ENCODE data around the gene KIF22. TPM values are rescaled to one million over a fixed set of nuclear protein-coding genes. Genes with fewer than 3 reads are reported as not detected.

KIF22 gene
- total RNA-seq = 10 to 100 TPM in 1 of 2 donors, 1 to 10 TPM in 1; 7.4 to 13.0 TPM
- polyA plus RNA-seq = 10 to 100 TPM; 10.6 to 41.4 TPM
- long read RNA-seq, donor 1, transcript KIF22-201 (14 exons, 2,113 nt) = major isoform, 21 of 29 reads
- long read RNA-seq, donor 1, partial matches to known transcripts = 2 of 29 reads
- long read RNA-seq, donor 1, other reads (novel, unspliced or antisense) = 6 of 29 reads
- long read RNA-seq, donor 2, transcript KIF22-201 (14 exons, 2,113 nt) = major isoform, 7 of 14 reads
- long read RNA-seq, donor 2, partial matches to known transcripts = 4 of 14 reads
- long read RNA-seq, donor 2, other reads (novel, unspliced or antisense) = 3 of 14 reads

GRCh38 chr16:29790183-29790948 lies at the start of gene KIF22:
Gene KIF22 (plus strand): TSS chr16:29790751. CDS start chr16:29790760, 9 bp downstream.
- Histone ChIP-seq H3K27ac (ENCODE audit: low read depth in 1 of 2, low read length in 2 of 2) (peak within 1 kb of the TSS; percentile 6 to 80), H3K4me3 (ENCODE audit: low read length in 2 of 2) (peak within 1 kb of the TSS; percentile 51 to 77), H3K4me1 (ENCODE audit: control insufficient read depth in 1 of 2, insufficient read depth in 2 of 2, low read length in 2 of 2) (no peaks in the 10 kb centered on the region), H3K27me3 (ENCODE audit: control insufficient read depth in 1 of 2, insufficient read depth in 2 of 2, low read length in 1 of 2) (no peaks in the 10 kb centered on the region), H3K9me3 (ENCODE audit: control insufficient read depth, low read length) (no peaks in the 10 kb centered on the region), H3K36me3 (ENCODE audit: control insufficient read depth in 1 of 2, insufficient read depth in 2 of 2, low read length in 1 of 2) (no peaks in the 10 kb centered on the region)
- 0% methylated on average over 64 to 67 of the region's 67 CpGs for WGBS, 2 donors
- DNase-seq (peak; percentile 99 to 100), ATAC-seq (ENCODE audit: low FRiP score) (peak; percentile 100)
- intact Hi-C loops (cut with DNase I) = no loop called here

GRCh38 chr16:29742683-29743275 lies 47.8 kb upstream of the KIF22 start:
- no peak for DNase-seq
- Histone ChIP-seq H3K4me1 (ENCODE audit: control insufficient read depth in 1 of 2, insufficient read depth in 2 of 2, low read length in 2 of 2) (no peaks in the 10 kb centered on the region), H3K27ac (ENCODE audit: low read depth in 1 of 2, low read length in 2 of 2) (no peak overlapping the region), H3K9me3 (ENCODE audit: control insufficient read depth, low read length) (peaks cover 1% of the 10 kb centered on the region), H3K36me3 (ENCODE audit: control insufficient read depth in 1 of 2, insufficient read depth in 2 of 2, low read length in 1 of 2) (no peaks in the 10 kb centered on the region), H3K4me3 (ENCODE audit: low read length in 2 of 2) (no peak overlapping the region), H3K27me3 (ENCODE audit: control insufficient read depth in 1 of 2, insufficient read depth in 2 of 2, low read length in 1 of 2) (no peaks in the 10 kb centered on the region)
- WGBS, 2 donors = 85 to 88% methylated on average over 7 of the region's 7 CpGs
- no peak for ATAC-seq (ENCODE audit: low FRiP score)
- intact Hi-C loops (cut with DNase I) = no loop called here

- no peak for ATAC-seq (ENCODE audit: low FRiP score)
- no peak for DNase-seq
- H3K9me3 ChIP-seq (ENCODE audit: control insufficient read depth, low read length) = peaks cover 1% of the 10 kb centered on the region
- H3K27ac ChIP-seq (ENCODE audit: low read depth in 1 of 2, low read length in 2 of 2) = no peak overlapping the region
- 83 to 93% methylated on average over 5 of the region's 5 CpGs for WGBS, 2 donors
- no peaks in the 10 kb centered on the region for H3K27me3 ChIP-seq (ENCODE audit: control insufficient read depth in 1 of 2, insufficient read depth in 2 of 2, low read length in 1 of 2)
- H3K4me3 ChIP-seq (ENCODE audit: low read length in 2 of 2) = no peak overlapping the region
- intact Hi-C loops (cut with DNase I) = no loop called here
- H3K4me1 ChIP-seq (ENCODE audit: control insufficient read depth in 1 of 2, insufficient read depth in 2 of 2, low read length in 2 of 2) = no peaks in the 10 kb centered on the region
- no peaks in the 10 kb centered on the region for H3K36me3 ChIP-seq (ENCODE audit: control insufficient read depth in 1 of 2, insufficient read depth in 2 of 2, low read length in 1 of 2)
Observed at GRCh38 chr16:29743475-29743826, 47.1 kb upstream of the KIF22 start.

GRCh38 chr16:29743827-29744531 lies 46.6 kb upstream of the KIF22 start:
- Histone ChIP-seq H3K27ac (ENCODE audit: low read depth in 1 of 2, low read length in 2 of 2) (no peak overlapping the region), H3K4me1 (ENCODE audit: control insufficient read depth in 1 of 2, insufficient read depth in 2 of 2, low read length in 2 of 2) (no peaks in the 10 kb centered on the region), H3K9me3 (ENCODE audit: control insufficient read depth, low read length) (peaks cover 1% of the 10 kb centered on the region), H3K27me3 (ENCODE audit: control insufficient read depth in 1 of 2, insufficient read depth in 2 of 2, low read length in 1 of 2) (no peaks in the 10 kb centered on the region), H3K36me3 (ENCODE audit: control insufficient read depth in 1 of 2, insufficient read depth in 2 of 2, low read length in 1 of 2) (no peaks in the 10 kb centered on the region), H3K4me3 (ENCODE audit: low read length in 2 of 2) (no peak overlapping the region)
- WGBS, 2 donors = 84 to 85% methylated on average over 21 of the region's 21 CpGs
- intact Hi-C loops (cut with DNase I) = no loop called here
- DNase-seq (peak in 1 of 2 donors; percentile 29), ATAC-seq (ENCODE audit: low FRiP score) (peak; percentile 24)

- intact Hi-C loops (cut with DNase I) = loop anchor here in 1 of 2 donors (5.0 kb wide), 1 partner anchor 263 kb away; no protein-coding TSS in a partner anchor
- Histone ChIP-seq H3K4me1 (ENCODE audit: control insufficient read depth in 1 of 2, insufficient read depth in 2 of 2, low read length in 2 of 2) (no peaks in the 10 kb centered on the region), H3K27ac (ENCODE audit: low read depth in 1 of 2, low read length in 2 of 2) (no peak overlapping the region), H3K9me3 (ENCODE audit: control insufficient read depth, low read length) (peaks cover 1% of the 10 kb centered on the region), H3K4me3 (ENCODE audit: low read length in 2 of 2) (no peak overlapping the region), H3K27me3 (ENCODE audit: control insufficient read depth in 1 of 2, insufficient read depth in 2 of 2, low read length in 1 of 2) (no peaks in the 10 kb centered on the region), H3K36me3 (ENCODE audit: control insufficient read depth in 1 of 2, insufficient read depth in 2 of 2, low read length in 1 of 2) (no peaks in the 10 kb centered on the region)
- ATAC-seq (ENCODE audit: low FRiP score) (peak; percentile 37), DNase-seq (peak in 1 of 2 donors; percentile 49)
- 91 to 92% methylated on average over 20 of the region's 20 CpGs for WGBS, 2 donors
Observed at GRCh38 chr16:29744541-29745101, 45.9 kb upstream of the KIF22 start.

- Histone ChIP-seq H3K4me3 (ENCODE audit: low read length in 2 of 2) (no peak overlapping the region), H3K9me3 (ENCODE audit: control insufficient read depth, low read length) (peaks cover 1% of the 10 kb centered on the region), H3K4me1 (ENCODE audit: control insufficient read depth in 1 of 2, insufficient read depth in 2 of 2, low read length in 2 of 2) (no peaks in the 10 kb centered on the region), H3K36me3 (ENCODE audit: control insufficient read depth in 1 of 2, insufficient read depth in 2 of 2, low read length in 1 of 2) (no peaks in the 10 kb centered on the region), H3K27me3 (ENCODE audit: control insufficient read depth in 1 of 2, insufficient read depth in 2 of 2, low read length in 1 of 2) (no peaks in the 10 kb centered on the region), H3K27ac (ENCODE audit: low read depth in 1 of 2, low read length in 2 of 2) (no peak overlapping the region)
- intact Hi-C loops (cut with DNase I) = loop anchor here in 1 of 2 donors (5.0 kb wide), 1 partner anchor 262 kb away; no protein-coding TSS in a partner anchor
- ATAC-seq (ENCODE audit: low FRiP score) = peak; percentile 17
- DNase-seq = peak in 1 of 2 donors; percentile 46
- WGBS, 2 donors = 85 to 88% methylated on average over 15 to 16 of the region's 16 CpGs
Observed at GRCh38 chr16:29745121-29745852, 45.3 kb upstream of the KIF22 start.

- Histone ChIP-seq H3K4me1 (ENCODE audit: control insufficient read depth in 1 of 2, insufficient read depth in 2 of 2, low read length in 2 of 2) (no peaks in the 10 kb centered on the region), H3K36me3 (ENCODE audit: control insufficient read depth in 1 of 2, insufficient read depth in 2 of 2, low read length in 1 of 2) (no peaks in the 10 kb centered on the region), H3K27ac (ENCODE audit: low read depth in 1 of 2, low read length in 2 of 2) (no peak within 1 kb of the TSS), H3K27me3 (ENCODE audit: control insufficient read depth in 1 of 2, insufficient read depth in 2 of 2, low read length in 1 of 2) (no peaks in the 10 kb centered on the region), H3K9me3 (ENCODE audit: control insufficient read depth, low read length) (peaks cover 1% of the 10 kb centered on the region), H3K4me3 (ENCODE audit: low read length in 2 of 2) (no peak within 1 kb of the TSS)
- ATAC-seq (ENCODE audit: low FRiP score) (peak; percentile 85), DNase-seq (peak; percentile 86 to 89)
- 84 to 86% methylated on average over 12 of the region's 12 CpGs for WGBS, 2 donors
- intact Hi-C loops (cut with DNase I) = loop anchor here in 1 of 2 donors (5.0 kb wide), 1 partner anchor 261 kb away; no protein-coding TSS in a partner anchor
Observed at GRCh38 chr16:29745853-29746345, 44.7 kb upstream of the KIF22 start, which contains the start of gene C16orf54. Gene C16orf54 (minus strand): TSS chr16:29745990. CDS start chr16:29744951, 1,039 bp downstream.
